Activated naive CD4-positive, alpha-beta T cell treated with anti-CD3 and anti-CD28 coated beads for 36 hours (primary cell): ENCODE measurements around the gene ENTPD2. TPM values are rescaled to one million over a fixed set of nuclear protein-coding genes. Genes with fewer than 3 reads are reported as not detected.

ENCODE experiments used
- CTCF ChIA-PET: fragments of 350-600 bp; sonication (Branson Sonifier 250); formaldehyde crosslinking; loops from one replicate; lab custom pipeline; 2021; ENCODE audit warnings: antibody characterized with exemption; lab: Charles Lee
- DNase-seq: peaks from one replicate; pipeline ENCODE4 v3.0.0-alpha.2; 2020
- H3K27ac Mint-ChIP-seq: one replicate; pipeline ENCODE4 v1.8.0; 2021; ENCODE audit warnings: mild to moderate bottlenecking, mixed read lengths
- H3K27me3 Mint-ChIP-seq: one replicate; pipeline ENCODE4 v1.8.0; 2021; ENCODE audit warnings: low read depth, mixed read lengths
- H3K36me3 Mint-ChIP-seq: one replicate; pipeline ENCODE4 v1.8.0; 2021; ENCODE audit warnings: low read depth, mixed read lengths
- H3K4me1 Mint-ChIP-seq: one replicate; pipeline ENCODE4 v1.8.0; 2021; ENCODE audit warnings: low read depth, mixed read lengths
- H3K4me3 Mint-ChIP-seq: one replicate; pipeline ENCODE4 v1.8.0; 2021; ENCODE audit warnings: mild to moderate bottlenecking, moderate library complexity, mixed read lengths
- H3K9me3 Mint-ChIP-seq: one replicate; pipeline ENCODE4 v1.8.0; 2021; ENCODE audit warnings: mixed read lengths
- intact Hi-C: fragments of 100-400 bp; cut with micrococcal nuclease; formaldehyde crosslinking; loops from one replicate; pipeline ENCODE4 v1.15.1; 2023
- total RNA-seq, 2 experiments: library from RNA; stranded (reverse); gene quantifications; one replicate each; pipeline ENCODE4 v1.2.3, GENCODE V29; 2021

Gene ENTPD2
- total RNA-seq, 2 experiments from 2014 or later, result not detected

GRCh38 chr9:137077758-137078693 is 24.2 kb upstream of the ENTPD2 start:
- H3K27ac Mint-ChIP-seq, result no peak overlapping the region
- H3K27me3 Mint-ChIP-seq, result no peaks in the 10 kb centered on the region
- intact Hi-C loops, result no loop called here
- H3K9me3 Mint-ChIP-seq, result no peaks in the 10 kb centered on the region
- H3K4me3 Mint-ChIP-seq, result peak overlapping the region; percentile 66
- peak; percentile 37 for DNase-seq
- CTCF ChIA-PET, result interaction anchor here (0.9 to 2.3 kb wide), 4 partner anchors 10 to 48 kb away, joined by 3 to 19 read pairs (median 4); no protein-coding TSS in a partner anchor
- H3K4me1 Mint-ChIP-seq, result no peaks in the 10 kb centered on the region
- H3K36me3 Mint-ChIP-seq, result no peaks in the 10 kb centered on the region

- CTCF ChIA-PET, result interaction anchor here (0.8 to 2.3 kb wide), 6 partner anchors 10 to 48 kb away, joined by 3 to 19 read pairs (median 4); no protein-coding TSS in a partner anchor
- intact Hi-C loops, result no loop called here
Observed at GRCh38 chr9:137077010-137077747, 23.3 kb upstream of the ENTPD2 start, which contains the start of gene UAP1L1. UAP1L1 (plus strand) TSS chr9:137077517; CDS start chr9:137077533, 16 bp downstream.

GRCh38 chr9:137076636-137077009 is 22.8 kb upstream of the ENTPD2 start:
- Mint-ChIP-seq H3K27me3 (no peaks in the 10 kb centered on the region), H3K36me3 (no peaks in the 10 kb centered on the region), H3K9me3 (no peaks in the 10 kb centered on the region), H3K27ac (no peak overlapping the region), H3K4me1 (no peaks in the 10 kb centered on the region), H3K4me3 (peak overlapping the region; percentile 57)
- CTCF ChIA-PET, result interaction anchor here (0.8 to 2.3 kb wide), 5 partner anchors 10 to 47 kb away, joined by 3 to 19 read pairs (median 5); no protein-coding TSS in a partner anchor
- intact Hi-C loops, result no loop called here
- DNase-seq, result no peak

More at GRCh38 chr9:137077010-137077747, 23.3 kb upstream of the ENTPD2 start, which contains the start of gene UAP1L1:
- peak; percentile 51 for DNase-seq
- H3K9me3 Mint-ChIP-seq, result no peaks in the 10 kb centered on the region
- H3K4me1 Mint-ChIP-seq, result no peaks in the 10 kb centered on the region
- H3K4me3 Mint-ChIP-seq, result peak within 1 kb of the TSS; percentile 66
- H3K36me3 Mint-ChIP-seq, result no peaks in the 10 kb centered on the region
- H3K27ac Mint-ChIP-seq, result no peak within 1 kb of the TSS
- no peaks in the 10 kb centered on the region for H3K27me3 Mint-ChIP-seq

GRCh38 chr9:137075275-137075775 is 21.5 kb upstream of the ENTPD2 start:
- Mint-ChIP-seq H3K4me3 (no peak overlapping the region), H3K27me3 (no peaks in the 10 kb centered on the region), H3K36me3 (no peaks in the 10 kb centered on the region), H3K27ac (no peak overlapping the region), H3K9me3 (no peaks in the 10 kb centered on the region), H3K4me1 (peaks cover 5% of the 10 kb centered on the region)
- intact Hi-C loops, result no loop called here
- CTCF ChIA-PET, result interaction anchor here (1.0 to 1.8 kb wide), 3 partner anchors 11 to 128 kb away, joined by 3 to 6 read pairs (median 3); no protein-coding TSS in a partner anchor
- DNase-seq, result no peak

GRCh38 chr9:137074657-137075274 is 20.9 kb upstream of the ENTPD2 start:
- intact Hi-C loops, result no loop called here
- Mint-ChIP-seq H3K27ac (no peak overlapping the region), H3K27me3 (no peaks in the 10 kb centered on the region), H3K4me3 (no peak overlapping the region), H3K36me3 (no peaks in the 10 kb centered on the region), H3K4me1 (peaks cover 5% of the 10 kb centered on the region), H3K9me3 (no peaks in the 10 kb centered on the region)
- CTCF ChIA-PET, result interaction anchor here (1.4 kb wide), 1 partner anchor 11 kb away, joined by 3 read pairs; no protein-coding TSS in a partner anchor
- no peak for DNase-seq

- no peak overlapping the region for H3K4me3 Mint-ChIP-seq
- H3K9me3 Mint-ChIP-seq, result no peaks in the 10 kb centered on the region
- no peaks in the 10 kb centered on the region for H3K36me3 Mint-ChIP-seq
- CTCF ChIA-PET, result no interaction called here
- peaks cover 5% of the 10 kb centered on the region for H3K4me1 Mint-ChIP-seq
- no peak for DNase-seq
- H3K27ac Mint-ChIP-seq, result no peak overlapping the region
- intact Hi-C loops, result no loop called here
- no peaks in the 10 kb centered on the region for H3K27me3 Mint-ChIP-seq
Observed at GRCh38 chr9:137073992-137074399, 20.1 kb upstream of the ENTPD2 start.

GRCh38 chr9:137071282-137071681 is 17.4 kb upstream of the ENTPD2 start:
- CTCF ChIA-PET, result interaction anchor here (0.6 to 9.0 kb wide), 5 partner anchors 12 to 293 kb away, joined by 4 to 66 read pairs (median 15); partner anchors contain the start of genes ABCA2 and NPDC1
- Mint-ChIP-seq H3K4me3 (peak overlapping the region; percentile 56), H3K9me3 (no peaks in the 10 kb centered on the region), H3K4me1 (peaks cover 9% of the 10 kb centered on the region), H3K27ac (no peak overlapping the region), H3K27me3 (peaks cover 3% of the 10 kb centered on the region), H3K36me3 (no peaks in the 10 kb centered on the region)
- DNase-seq, result no peak
- intact Hi-C loops, result no loop called here

- intact Hi-C loops, result loop anchor here (1.0 kb wide), 2 partner anchors 15 to 36 kb away; partner anchors contain the start of gene MAN1B1
- peaks cover 3% of the 10 kb centered on the region for H3K27me3 Mint-ChIP-seq
- H3K36me3 Mint-ChIP-seq, result no peaks in the 10 kb centered on the region
- H3K9me3 Mint-ChIP-seq, result no peaks in the 10 kb centered on the region
- peak overlapping the region; percentile 56 for H3K4me3 Mint-ChIP-seq
- CTCF ChIA-PET, result interaction anchor here (0.6 to 9.0 kb wide), 7 partner anchors 12 to 123 kb away, joined by 3 to 66 read pairs (median 5); partner anchors contain the start of genes ABCA2 and NPDC1
- H3K4me1 Mint-ChIP-seq, result peaks cover 9% of the 10 kb centered on the region
- DNase-seq, result no peak
- peak overlapping the region; percentile 40 for H3K27ac Mint-ChIP-seq
Observed at GRCh38 chr9:137070906-137071275, 17.0 kb upstream of the ENTPD2 start.

- peaks cover 9% of the 10 kb centered on the region for H3K4me1 Mint-ChIP-seq
- DNase-seq, result peak; percentile 86
- H3K27ac Mint-ChIP-seq, result peak within 1 kb of the TSS; percentile 40
- peaks cover 3% of the 10 kb centered on the region for H3K27me3 Mint-ChIP-seq
- no peaks in the 10 kb centered on the region for H3K36me3 Mint-ChIP-seq
- CTCF ChIA-PET, result interaction anchor here (0.6 to 9.0 kb wide), 8 partner anchors 11 to 122 kb away, joined by 3 to 66 read pairs (median 6); partner anchors contain the start of genes ABCA2 and NPDC1
- no peaks in the 10 kb centered on the region for H3K9me3 Mint-ChIP-seq
- peak within 1 kb of the TSS; percentile 56 for H3K4me3 Mint-ChIP-seq
- intact Hi-C loops, result loop anchor here (1.0 kb wide), 2 partner anchors 16 to 35 kb away; partner anchors contain the start of gene MAN1B1
Observed at GRCh38 chr9:137070201-137070905, 16.5 kb upstream of the ENTPD2 start, which contains the start of gene SAPCD2. SAPCD2 (minus strand) TSS chr9:137070557; CDS start chr9:137070460, 97 bp downstream.

- H3K4me1 Mint-ChIP-seq, result peaks cover 9% of the 10 kb centered on the region
- peaks cover 3% of the 10 kb centered on the region for H3K27me3 Mint-ChIP-seq
- CTCF ChIA-PET, result interaction anchor here (0.9 to 9.0 kb wide), 12 partner anchors 10 to 157 kb away, joined by 3 to 66 read pairs (median 10); partner anchors contain the start of genes ABCA2, DPP7, MAN1B1 and NPDC1
- intact Hi-C loops, result loop anchor here (1.0 to 5.0 kb wide), 3 partner anchors 17 to 42 kb away; partner anchors contain the start of genes ABCA2 and MAN1B1
- peak overlapping the region; percentile 56 for H3K4me3 Mint-ChIP-seq
- no peaks in the 10 kb centered on the region for H3K9me3 Mint-ChIP-seq
- no peak overlapping the region for H3K27ac Mint-ChIP-seq
- DNase-seq, result no peak
- H3K36me3 Mint-ChIP-seq, result no peaks in the 10 kb centered on the region
Observed at GRCh38 chr9:137069508-137070091, 15.7 kb upstream of the ENTPD2 start.
